ENCODE measurements around the gene TBC1D9B. TPM values are rescaled to one million over a fixed set of nuclear protein-coding genes. Genes with fewer than 3 reads are reported as not detected.

The TBC1D9B gene
- total RNA-seq, 1 experiment from 2014 or later, result 127 TPM

DNA sequence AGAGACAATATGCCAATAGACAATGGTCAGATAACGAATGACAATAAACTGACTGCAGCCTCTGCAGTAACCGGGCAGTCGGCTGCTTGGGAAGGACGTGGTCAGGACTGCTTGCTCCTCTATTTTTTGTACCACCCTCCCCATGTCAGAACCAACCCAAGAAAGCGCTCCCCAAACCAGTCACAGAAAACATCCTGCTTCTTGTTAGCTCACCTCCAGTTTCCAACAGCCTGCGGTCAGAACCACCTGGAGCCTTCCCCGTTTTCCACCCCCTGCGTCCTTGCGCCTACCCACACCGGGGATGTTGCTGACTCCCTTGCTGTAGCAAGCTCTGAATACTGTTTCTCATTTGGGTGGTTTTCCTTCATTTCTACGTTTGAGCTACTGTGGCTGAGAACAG, 47.4 kb downstream of the TBC1D9B start:
- ChIA-PET POLR2A (interaction anchor here (0.9 kb wide), 1 partner anchor 9 kb away, joined by 3 read pairs; no protein-coding TSS in a partner anchor), RAD21 (ENCODE audit: low non-redundant PET in 1 of 2, low total read pairs in 2 of 2, uncharacterized antibody in 2 of 2, unreplicated experiment in 2 of 2) (no interaction called here), CTCF (interaction anchor here (0.6 kb wide), 1 partner anchor 231 kb away, joined by 3 read pairs; no protein-coding TSS in a partner anchor)
- ATAC-seq, result no peak
- Histone ChIP-seq H3K4me1 (ENCODE audit: control insufficient read depth in 1 of 2, insufficient read depth in 2 of 2, low read length in 2 of 2) (peaks cover 2 to 12% of the 10 kb centered on the region in 2 experiments; a peak in 1 of 4 replicates), H3K9me3 (ENCODE audit: control insufficient read depth in 1 of 2, insufficient read depth in 1 of 2, low read depth in 1 of 2, low read length in 2 of 2) (no peaks in the 10 kb centered on the region), H3K9me2 (ENCODE audit: insufficient read depth) (no peaks in the 10 kb centered on the region), H2AFZ (ENCODE audit: low read depth, low read length, poor library complexity, severe bottlenecking) (no peak overlapping the region), H3K27me3 (ENCODE audit: insufficient read depth, low read length) (no peaks in the 10 kb centered on the region), H3K27ac (ENCODE audit: low read depth, low read length) (no peak overlapping the region), H3K4me3 (replicated peaks in 1 of 2; ENCODE audit: low read depth in 1 of 2, low read length in 2 of 2) (no peak overlapping the region), H3K79me2 (ENCODE audit: insufficient read depth, low read length) (peaks cover 26% of the 10 kb centered on the region), H3K4me2 (ENCODE audit: low read length) (no peak overlapping the region), H4K20me1 (ENCODE audit: insufficient read depth) (no peaks in the 10 kb centered on the region), H3K9ac (ENCODE audit: low read length) (no peak overlapping the region), H3K36me3 (ENCODE audit: control insufficient read depth in 1 of 2, insufficient read depth in 2 of 2, low read length in 2 of 2) (peaks cover 10 to 13% of the 10 kb centered on the region in 2 experiments; a peak in 3 of 4 replicates)
- intact Hi-C loops (cut with micrococcal nuclease), result no loop called here
- no peak for TF ChIP-seq CBX3 (IDR thresholded peaks at IDR 0.05; ENCODE audit: low read depth)
- no peak for TF ChIP-seq ELF1 (IDR thresholded peaks at IDR 0.05; ENCODE audit: borderline replicate concordance, low read depth)
- TF ChIP-seq EZH2 (IDR thresholded peaks at IDR 0.05), result no peak
- no peak for DNase-seq (ENCODE audit: low read depth, low spot score)
- BruUV-seq (replicated peaks), result no TSS peak

- POLR2A ChIA-PET, result no interaction called here
- TF ChIP-seq TCF7L2 (IDR thresholded peaks at IDR 0.05; ENCODE audit: borderline replicate concordance, extremely low read depth, insufficient read depth, insufficient read length) (peak; percentile 55), CEBPB (IDR thresholded peaks at IDR 0.05; ENCODE audit: low read depth) (no peak), MAX (IDR thresholded peaks at IDR 0.05) (peak; percentile 95), EGR1 (IDR thresholded peaks at IDR 0.05; ENCODE audit: low read depth) (peak; percentile 89), RAD21 (IDR thresholded peaks at IDR 0.05; ENCODE audit: low read depth) (0 out of 2 replicates have a peak, but pooled peaks have one; percentile 9), ZFX (IDR thresholded peaks at IDR 0.05) (peak; percentile 83; the same call in 1 of the 2 replicates), YY1 (IDR thresholded peaks at IDR 0.05; ENCODE audit: extremely low read depth, insufficient replicate concordance, low read depth, low read length) (peak; percentile 81), ATF3 (IDR thresholded peaks at IDR 0.05) (no peak), POLR2AphosphoS5 (IDR thresholded peaks at IDR 0.05; ENCODE audit: low read depth, low read length) (peak; percentile 96), SP1 (IDR thresholded peaks at IDR 0.05; ENCODE audit: low read depth) (no peak; the same call in 1 of the 2 replicates), SIN3A (IDR thresholded peaks at IDR 0.05; ENCODE audit: low read depth) (peak; percentile 87), POLR2A (IDR thresholded peaks at IDR 0.05; ENCODE audit: borderline replicate concordance, extremely low read depth, insufficient read depth, insufficient read length) (peak; percentile 89)
- TF ChIP-seq, protein P1, sequence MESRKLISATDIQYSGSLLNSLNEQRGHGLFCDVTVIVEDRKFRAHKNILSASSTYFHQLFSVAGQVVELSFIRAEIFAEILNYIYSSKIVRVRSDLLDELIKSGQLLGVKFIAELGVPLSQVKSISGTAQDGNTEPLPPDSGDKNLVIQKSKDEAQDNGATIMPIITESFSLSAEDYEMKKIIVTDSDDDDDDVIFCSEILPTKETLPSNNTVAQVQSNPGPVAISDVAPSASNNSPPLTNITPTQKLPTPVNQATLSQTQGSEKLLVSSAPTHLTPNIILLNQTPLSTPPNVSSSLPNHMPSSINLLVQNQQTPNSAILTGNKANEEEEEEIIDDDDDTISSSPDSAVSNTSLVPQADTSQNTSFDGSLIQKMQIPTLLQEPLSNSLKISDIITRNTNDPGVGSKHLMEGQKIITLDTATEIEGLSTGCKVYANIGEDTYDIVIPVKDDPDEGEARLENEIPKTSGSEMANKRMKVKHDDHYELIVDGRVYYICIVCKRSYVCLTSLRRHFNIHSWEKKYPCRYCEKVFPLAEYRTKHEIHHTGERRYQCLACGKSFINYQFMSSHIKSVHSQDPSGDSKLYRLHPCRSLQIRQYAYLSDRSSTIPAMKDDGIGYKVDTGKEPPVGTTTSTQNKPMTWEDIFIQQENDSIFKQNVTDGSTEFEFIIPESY (IDR thresholded peaks at IDR 0.05; ENCODE audit: extremely low read depth, insufficient replicate concordance, low read length), result peak; percentile 33
- Histone ChIP-seq H3K9me2 (ENCODE audit: insufficient read depth) (no peaks in the 10 kb centered on the region), H4K20me1 (ENCODE audit: insufficient read depth) (no peaks in the 10 kb centered on the region), H2AFZ (ENCODE audit: low read depth, low read length, poor library complexity, severe bottlenecking) (peak within 1 kb of the TSS; percentile 79), H3K79me2 (ENCODE audit: insufficient read depth, low read length) (peaks cover 39% of the 10 kb centered on the region), H3K36me3 (ENCODE audit: control insufficient read depth in 1 of 2, insufficient read depth in 2 of 2, low read length in 2 of 2) (peaks cover 5 to 8% of the 10 kb centered on the region in 2 experiments; a peak in 2 of 4 replicates), H3K4me3 (replicated peaks in 1 of 2; ENCODE audit: low read depth in 1 of 2, low read length in 2 of 2) (peak within 1 kb of the TSS; percentile 92 to 99), H3K27ac (ENCODE audit: low read depth, low read length) (peak within 1 kb of the TSS; percentile 73), H3K9me3 (ENCODE audit: control insufficient read depth in 1 of 2, insufficient read depth in 1 of 2, low read depth in 1 of 2, low read length in 2 of 2) (no peaks in the 10 kb centered on the region), H3K4me2 (ENCODE audit: low read length) (peak within 1 kb of the TSS; percentile 95), H3K4me1 (ENCODE audit: control insufficient read depth in 1 of 2, insufficient read depth in 2 of 2, low read length in 2 of 2) (peaks cover 2 to 12% of the 10 kb centered on the region in 2 experiments; a peak in 1 of 4 replicates), H3K27me3 (ENCODE audit: insufficient read depth, low read length) (no peaks in the 10 kb centered on the region), H3K9ac (ENCODE audit: low read length) (peak within 1 kb of the TSS; percentile 77)
- intact Hi-C loops (cut with micrococcal nuclease), result loop anchor here (2.0 to 5.0 kb wide), 4 partner anchors 38 to 213 kb away; partner anchors contain the start of genes RNF130 and SQSTM1
- DNase-seq (ENCODE audit: low read depth, low spot score) (peak; percentile 86), ATAC-seq (peak; percentile 95)
- RAD21 ChIA-PET (ENCODE audit: low non-redundant PET in 1 of 2, low total read pairs in 2 of 2, uncharacterized antibody in 2 of 2, unreplicated experiment in 2 of 2), result no interaction called here
- no TSS peak for BruUV-seq (replicated peaks)
- CTCF ChIA-PET, result no interaction called here
Measured at GRCh38 chr5:179858586-179859427, 48.9 kb downstream of the TBC1D9B start, which contains the start of gene MRNIP. MRNIP (minus strand) TSS chr5:179858817; CDS start chr5:179858796, 21 bp downstream.

Data from HCT116 (cell line).